Coronary artery (tissue), 2 donors: ENCODE data around the gene CKAP2.
"Not testable (repeated sequence)": the region's sequence is repeated elsewhere in the genome, so short reads cannot be mapped to it uniquely, and the experiment has no call there.

ENCODE experiments used
- DNase-seq: peaks from one replicate; pipeline ENCODE4 v3.0.0-alpha.2; 2017; ENCODE audit warnings: low spot score
- H3K27ac ChIP-seq, 2 donors: fragments of 200-600 bp; sonication (generic); one replicate each; pipeline ENCODE4 v1.5.1; 2016 to 2019
- H3K4me3 ChIP-seq: fragments of 200-600 bp; sonication (generic); 2 replicates; pipeline ENCODE4 v1.5.1; 2016; ENCODE audit warnings: mild to moderate bottlenecking, moderate library complexity

The CKAP2 gene

GRCh38 chr13:52497979-52498378 is 42.7 kb downstream of the CKAP2 start:
- not testable (repeated sequence) for H3K27ac ChIP-seq, DNase-seq, H3K4me3 ChIP-seq

GRCh38 chr13:52502277-52502676 is 47.0 kb downstream of the CKAP2 start:
- not testable (repeated sequence) for H3K27ac ChIP-seq, DNase-seq, H3K4me3 ChIP-seq

DNA sequence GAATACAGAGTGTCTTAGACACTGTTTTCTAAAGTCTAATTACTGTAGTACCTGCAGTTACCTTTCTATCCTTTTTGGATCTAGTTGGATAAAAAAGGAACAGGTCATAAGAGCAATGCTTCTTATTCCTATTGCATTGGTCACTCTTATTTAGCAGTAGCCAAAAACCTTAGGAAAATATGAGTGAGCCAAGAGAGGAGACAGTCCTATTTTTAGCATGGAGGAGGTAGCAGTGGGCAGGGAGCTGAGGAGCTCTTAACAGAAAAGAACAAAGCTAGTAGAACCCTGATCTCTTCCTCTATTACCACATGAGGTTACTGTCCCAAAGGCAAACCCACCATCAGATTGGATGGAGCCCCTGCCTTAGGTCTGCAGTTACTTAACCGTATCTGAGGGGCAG is 50.6 kb downstream of the CKAP2 start:
- not testable (repeated sequence) for DNase-seq, H3K27ac ChIP-seq, H3K4me3 ChIP-seq

GRCh38 chr13:52509532-52509931 is 54.3 kb downstream of the CKAP2 start:
- not testable (repeated sequence) for H3K4me3 ChIP-seq

DNA sequence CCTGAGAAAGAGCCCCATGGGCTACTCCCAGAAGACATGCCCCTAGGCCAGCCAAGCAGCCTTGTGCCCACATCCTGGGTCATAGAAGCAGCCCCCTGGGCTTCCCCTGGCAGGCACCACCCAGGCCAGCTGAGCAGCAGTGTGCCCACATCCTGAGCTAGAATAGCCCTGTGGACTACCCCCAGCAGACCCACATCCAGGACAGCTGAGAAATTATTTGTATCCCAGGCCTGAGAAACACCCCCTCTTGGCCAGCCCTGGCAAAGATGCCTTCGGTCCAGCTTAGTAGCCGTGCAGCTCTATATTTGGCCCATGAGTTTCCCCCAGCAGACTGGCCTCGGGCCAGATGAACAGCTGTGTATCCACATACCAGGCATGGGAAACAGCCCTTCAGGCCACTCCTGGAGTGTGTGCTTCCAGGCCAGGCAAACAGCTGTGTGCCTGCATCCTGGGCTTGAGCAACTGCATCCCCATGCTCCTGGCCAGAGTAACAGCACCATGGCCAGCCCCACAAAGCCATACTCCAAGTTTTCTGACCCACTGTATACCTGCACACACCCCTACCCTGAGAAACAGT is 55.0 kb downstream of the CKAP2 start:
- DNase-seq, H3K4me3 ChIP-seq, H3K27ac ChIP-seq: not testable (repeated sequence)

More at GRCh38 chr13:52509532-52509931, 54.3 kb downstream of the CKAP2 start:
- not testable (repeated sequence) for DNase-seq, H3K27ac ChIP-seq

GRCh38 chr13:52511598-52511997 is 56.3 kb downstream of the CKAP2 start:
- not testable (repeated sequence) for H3K27ac ChIP-seq, DNase-seq, H3K4me3 ChIP-seq

- not testable (repeated sequence) for H3K4me3 ChIP-seq, DNase-seq, H3K27ac ChIP-seq
Observed at GRCh38 chr13:52513957-52514596, 58.8 kb downstream of the CKAP2 start.

DNA sequence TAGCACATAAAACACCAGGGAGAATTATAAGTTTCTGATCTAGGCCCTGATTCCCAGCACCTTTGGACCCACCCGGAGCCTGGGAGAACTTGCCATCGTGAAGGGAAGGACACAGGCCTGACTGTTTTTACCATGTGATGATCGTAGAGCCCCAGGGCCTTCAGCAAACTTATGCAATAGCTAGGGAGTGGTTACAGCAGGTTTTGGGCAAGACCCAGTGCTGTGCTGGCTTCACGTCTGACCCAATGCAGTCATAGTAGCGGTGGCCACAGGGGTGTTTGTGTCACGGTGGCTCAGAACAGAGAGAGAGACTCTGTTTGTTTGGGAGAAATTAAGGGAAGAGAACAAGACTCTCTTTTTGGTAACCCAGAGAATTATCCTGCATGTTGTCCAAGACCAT is 68.0 kb downstream of the CKAP2 start:
- H3K4me3 ChIP-seq, H3K27ac ChIP-seq, DNase-seq: not testable (repeated sequence)
